HepG2 (cell line): ENCODE measurements around the gene SLC25A22.

Source experiments
- CTCF ChIP-seq: sonication (generic); formaldehyde crosslinking; IDR thresholded peaks from 2 replicates; pipeline ENCODE4 v1.5.0; 2020; ENCODE audit warnings: mild to moderate bottlenecking, missing genetic modification reagents, moderate library complexity
- HINFP ChIP-seq: sonication (generic); formaldehyde crosslinking; IDR thresholded peaks from 2 replicates; pipeline ENCODE4 v1.4.0; 2020; ENCODE audit warnings: low read depth, mild to moderate bottlenecking, missing genetic modification reagents
- PHF5A ChIP-seq: IDR thresholded peaks from one replicate; pipeline ENCODE4 v1.6.1; 2018; ENCODE audit warnings: low read depth, missing genetic modification reagents; ENCODE audit not compliant: unreplicated experiment
- TBP ChIP-seq: sonication (generic); formaldehyde crosslinking; IDR thresholded peaks from 2 replicates; pipeline ENCODE4 v1.5.0; 2020; ENCODE audit warnings: missing genetic modification reagents

- TF ChIP-seq TBP (CRISPR knock-in tag), result no peak
- no peak for TF ChIP-seq HINFP (CRISPR knock-in tag)
- TF ChIP-seq PHF5A (CRISPR knock-in tag), result no peak
- no peak for TF ChIP-seq CTCF (CRISPR knock-in tag)
Measured at GRCh38 chr11:810040-810567, 12.0 kb upstream of the SLC25A22 start.
